Uterus (tissue), 4 donors: ENCODE data around the gene SPTLC2. TPM values are rescaled to one million over a fixed set of nuclear protein-coding genes. Genes with fewer than 3 reads are reported as not detected.
"Not testable (repeated sequence)": the region's sequence is repeated elsewhere in the genome, so short reads cannot be mapped to it uniquely, and the experiment has no call there.

Experiments
- DNase-seq, 2 donors: peaks; one replicate each; pipeline ENCODE4 v3.0.0-alpha.2; 2019 to 2020
- H3K27ac ChIP-seq, 2 donors: fragments of 200-600 bp; sonication (generic); 1 replicate in 1 of 2; 2 replicates in 1 of 2; pipeline ENCODE4 v1.5.1; 2016 to 2018
- H3K27me3 ChIP-seq, 2 donors: fragments of 200-600 bp; sonication (generic); one replicate each; pipeline ENCODE4 v1.5.1; 2018 to 2019; ENCODE audit warnings: control low read depth in 1 of 2
- H3K36me3 ChIP-seq, 2 donors: fragments of 200-600 bp; sonication (generic); one replicate each; pipeline ENCODE4 v1.5.1; 2019; ENCODE audit warnings: control low read depth in 1 of 2
- H3K4me1 ChIP-seq, 2 donors: fragments of 200-600 bp; sonication (generic); one replicate each; pipeline ENCODE4 v1.5.1; 2018 to 2019; ENCODE audit warnings: control low read depth in 1 of 2
- H3K4me3 ChIP-seq, 2 donors: fragments of 200-600 bp; sonication (generic); 1 replicate in 1 of 2; 2 replicates in 1 of 2; pipeline ENCODE4 v1.5.1; 2018 to 2019; ENCODE audit warnings: mild to moderate bottlenecking in 1 of 2
- H3K9me3 ChIP-seq, 2 donors: fragments of 200-600 bp; sonication (generic); one replicate each; pipeline ENCODE4 v1.5.1; 2019; ENCODE audit warnings: control low read depth in 1 of 2
- POLR2A ChIP-seq, 2 donors: fragments of 450-650 bp; IDR thresholded peaks; one replicate each; pipeline ENCODE4 v1.6.1; 2016; ENCODE audit warnings: antibody characterized with exemption in 2 of 2, mild to moderate bottlenecking in 1 of 2, moderate library complexity in 1 of 2
- intact Hi-C: fragments of 100-400 bp; cut with DNase I; formaldehyde crosslinking; loops from one replicate; pipeline ENCODE4 v1.15.1; 2023; ENCODE audit warnings: low total_unique reads
- total RNA-seq, 4 donors: library from RNA; depleted of rRNA in 3 of 4; stranded (reverse); fragments of >200 nt in 3 of 4; gene quantifications; one replicate each; pipeline versions ENCODE4 v1.1.0 to v1.2.4, GENCODE V29; 2014 to 2023
- TF ChIP-seq, protein P1 (sequence below), 4 experiments: fragments of 200-600 bp in 2 of 4; fragments of 450-650 bp in 2 of 4; sonication (generic) in 2 of 4; IDR thresholded peaks; one replicate each; pipeline ENCODE4 v1.5.1; 2016 to 2019; ENCODE audit warnings: antibody characterized with exemption in 4 of 4, mild to moderate bottlenecking in 2 of 4, moderate library complexity in 1 of 4
- donor health status: DM: yes; HTN: yes; CAD: no.

The SPTLC2 gene
- total RNA-seq, 4 donors from 2014 or later: 12.3 to 64.2 (median 32.1) TPM

DNA sequence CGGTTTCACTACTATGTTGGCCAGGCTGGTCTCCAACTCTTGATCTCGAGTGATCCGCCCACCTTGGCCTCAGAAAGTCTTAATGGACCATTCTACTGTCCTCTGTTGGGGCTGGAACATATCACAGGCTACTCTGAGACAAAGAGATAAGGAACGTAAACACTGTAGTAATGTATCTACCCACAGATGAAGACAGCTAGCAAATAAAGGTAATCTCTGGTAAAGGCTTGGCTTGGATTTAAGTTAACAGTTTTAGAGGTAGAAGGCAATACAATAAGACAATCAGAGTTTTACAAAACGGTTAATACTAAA lies 73.2 kb downstream of the SPTLC2 start:
- H3K9me3 ChIP-seq: no peaks in the 10 kb centered on the region
- intact Hi-C loops: no loop called here

DNA sequence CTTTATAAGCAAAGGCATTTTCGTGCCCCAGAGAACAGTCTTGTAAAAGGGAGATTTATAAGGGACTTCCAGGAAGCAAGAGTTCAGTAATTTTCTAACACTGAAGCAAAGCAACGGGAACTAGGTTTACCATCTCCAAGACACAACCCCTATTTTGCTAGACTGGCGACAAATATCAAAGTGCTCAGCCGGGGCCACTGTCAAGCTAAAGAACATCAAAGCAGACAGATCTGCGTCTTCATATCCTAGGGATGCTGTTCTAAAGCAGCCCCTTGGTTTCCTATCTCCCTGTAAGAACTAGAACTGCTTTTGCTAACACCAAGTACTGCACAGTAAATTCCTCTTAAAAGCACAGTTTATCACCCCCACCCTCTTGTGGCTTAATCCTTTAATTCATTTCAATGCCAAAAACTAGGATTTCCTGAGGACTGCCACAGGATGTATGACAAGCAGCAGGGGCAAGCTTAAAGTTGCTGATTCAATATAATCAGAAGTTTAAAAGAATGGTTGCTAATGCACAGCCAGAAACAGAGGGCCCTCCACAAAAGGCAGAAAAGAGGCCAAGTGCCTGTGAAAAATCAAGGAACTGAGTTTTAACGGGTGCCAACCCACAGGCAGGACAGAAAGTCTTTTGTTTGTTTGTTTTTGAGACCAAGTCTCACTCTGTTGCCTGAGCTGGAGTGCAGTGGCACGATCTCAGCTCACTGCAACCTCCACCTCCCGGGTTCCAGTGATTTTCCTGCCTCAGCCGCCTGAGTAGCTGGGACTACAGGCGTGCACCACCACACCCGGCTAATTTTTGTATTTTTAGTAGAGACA lies 73.8 kb downstream of the SPTLC2 start:
- Histone ChIP-seq H3K4me3 (no peak overlapping the region), H3K27ac (peak overlapping the region; percentile 68 to 80), H3K36me3 (no peaks in the 10 kb centered on the region), H3K27me3 (no peaks in the 10 kb centered on the region), H3K9me3 (no peaks in the 10 kb centered on the region), H3K4me1 (peaks cover 5 to 7% of the 10 kb centered on the region in 2 donors)
- no peak for DNase-seq
- no peak for TF ChIP-seq POLR2A (IDR thresholded peaks at IDR 0.05)
- TF ChIP-seq, protein P1, sequence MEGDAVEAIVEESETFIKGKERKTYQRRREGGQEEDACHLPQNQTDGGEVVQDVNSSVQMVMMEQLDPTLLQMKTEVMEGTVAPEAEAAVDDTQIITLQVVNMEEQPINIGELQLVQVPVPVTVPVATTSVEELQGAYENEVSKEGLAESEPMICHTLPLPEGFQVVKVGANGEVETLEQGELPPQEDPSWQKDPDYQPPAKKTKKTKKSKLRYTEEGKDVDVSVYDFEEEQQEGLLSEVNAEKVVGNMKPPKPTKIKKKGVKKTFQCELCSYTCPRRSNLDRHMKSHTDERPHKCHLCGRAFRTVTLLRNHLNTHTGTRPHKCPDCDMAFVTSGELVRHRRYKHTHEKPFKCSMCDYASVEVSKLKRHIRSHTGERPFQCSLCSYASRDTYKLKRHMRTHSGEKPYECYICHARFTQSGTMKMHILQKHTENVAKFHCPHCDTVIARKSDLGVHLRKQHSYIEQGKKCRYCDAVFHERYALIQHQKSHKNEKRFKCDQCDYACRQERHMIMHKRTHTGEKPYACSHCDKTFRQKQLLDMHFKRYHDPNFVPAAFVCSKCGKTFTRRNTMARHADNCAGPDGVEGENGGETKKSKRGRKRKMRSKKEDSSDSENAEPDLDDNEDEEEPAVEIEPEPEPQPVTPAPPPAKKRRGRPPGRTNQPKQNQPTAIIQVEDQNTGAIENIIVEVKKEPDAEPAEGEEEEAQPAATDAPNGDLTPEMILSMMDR (IDR thresholded peaks at IDR 0.05): no peak
- intact Hi-C loops: no loop called here

More for the DNA sequence above, 73.2 kb downstream of the SPTLC2 start:
- Histone ChIP-seq H3K4me3 (no peak overlapping the region), H3K27me3 (no peaks in the 10 kb centered on the region), H3K27ac (peak overlapping the region; percentile 68 to 80), H3K36me3 (no peaks in the 10 kb centered on the region), H3K4me1 (peaks cover 5 to 7% of the 10 kb centered on the region in 2 donors)
- no peak for DNase-seq
- TF ChIP-seq, protein P1 (IDR thresholded peaks at IDR 0.05): no peak
- no peak for TF ChIP-seq POLR2A (IDR thresholded peaks at IDR 0.05)

DNA sequence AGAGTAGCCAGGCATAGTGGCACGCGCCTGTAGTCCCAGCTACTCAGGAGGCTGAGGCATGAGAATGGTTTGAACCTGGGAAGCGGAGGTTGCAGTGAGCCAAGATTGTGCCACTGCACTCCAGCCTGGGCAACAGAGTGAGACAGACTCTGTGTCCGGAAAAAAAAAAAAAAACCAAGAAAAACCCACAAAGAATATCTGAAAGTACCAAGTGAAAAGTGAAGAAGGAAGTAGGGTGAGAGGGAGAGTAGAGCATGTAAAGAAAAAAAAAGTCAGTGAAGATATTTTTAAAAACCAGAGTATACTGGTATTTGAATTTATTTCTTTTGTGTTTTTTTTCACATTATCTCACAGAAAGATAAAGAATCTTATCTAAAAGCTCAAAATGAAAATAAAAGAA lies 74.5 kb downstream of the SPTLC2 start:
- intact Hi-C loops: no loop called here
- TF ChIP-seq, protein P1 (IDR thresholded peaks at IDR 0.05): no peak
- no peak for TF ChIP-seq POLR2A (IDR thresholded peaks at IDR 0.05)

DNA sequence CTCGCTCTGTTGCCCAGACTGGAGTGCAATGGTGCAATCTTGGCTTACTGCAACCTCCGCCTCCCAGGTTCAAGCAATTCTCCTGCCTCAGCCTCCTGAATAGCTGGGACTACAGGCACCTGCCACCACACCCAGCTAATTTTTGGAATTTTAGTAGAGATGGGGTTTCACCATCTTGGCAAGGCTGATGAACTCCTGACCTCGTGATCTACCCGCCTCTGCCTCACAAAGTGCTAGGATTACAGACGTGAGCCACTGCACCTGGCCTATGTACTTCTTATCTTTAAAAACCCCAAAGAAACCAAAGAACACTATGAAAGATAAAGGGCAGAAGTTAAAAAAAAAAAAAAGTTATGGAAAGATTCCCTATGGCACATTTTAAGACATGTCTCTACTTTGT lies 79.5 kb downstream of the SPTLC2 start:
- H3K36me3 ChIP-seq, DNase-seq, H3K27me3 ChIP-seq, H3K4me3 ChIP-seq, intact Hi-C loops, H3K9me3 ChIP-seq, H3K4me1 ChIP-seq: not testable (repeated sequence)
- peak overlapping the region in 1 of 2 donors; percentile 14 for H3K27ac ChIP-seq

More for the DNA sequence above, 74.5 kb downstream of the SPTLC2 start:
- Histone ChIP-seq H3K36me3 (no peaks in the 10 kb centered on the region), H3K27me3 (no peaks in the 10 kb centered on the region), H3K27ac (peak overlapping the region; percentile 68 to 80), H3K4me1 (peaks cover 5 to 7% of the 10 kb centered on the region in 2 donors), H3K9me3 (no peaks in the 10 kb centered on the region), H3K4me3 (no peak overlapping the region)
- DNase-seq: no peak

DNA sequence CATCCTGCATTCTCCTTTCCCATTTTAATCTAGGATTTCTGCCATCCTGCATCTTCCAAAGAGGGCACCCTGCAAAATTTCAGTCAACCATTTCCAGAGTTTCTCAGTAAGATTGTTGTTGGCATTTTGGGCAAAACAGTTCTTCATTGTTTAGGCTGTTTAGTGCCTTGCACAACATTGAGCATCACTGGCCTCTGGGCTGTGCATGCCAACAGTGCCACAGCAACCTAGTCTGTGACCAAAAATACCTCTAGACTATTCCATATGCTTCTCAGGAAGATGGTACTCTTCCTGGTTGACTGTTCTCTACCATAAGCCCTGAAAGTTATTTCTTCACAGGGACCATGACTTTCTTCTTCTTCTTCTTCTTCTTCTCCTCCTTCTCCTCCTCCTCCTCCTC lies 85.4 kb downstream of the SPTLC2 start:
- no peak for DNase-seq
- intact Hi-C loops: no loop called here
- Histone ChIP-seq H3K9me3 (no peaks in the 10 kb centered on the region), H3K36me3 (no peaks in the 10 kb centered on the region), H3K27me3 (no peaks in the 10 kb centered on the region), H3K4me3 (no peak overlapping the region), H3K4me1 (peaks cover 0 to 4% of the 10 kb centered on the region in 2 donors), H3K27ac (no peak overlapping the region)
- TF ChIP-seq, protein P1 (IDR thresholded peaks at IDR 0.05): no peak
- no peak for TF ChIP-seq POLR2A (IDR thresholded peaks at IDR 0.05)
